GM20431 (cell line): Measurements from ENCODE around the gene CR1L.
"Not testable (repeated sequence)": the region's sequence is repeated elsewhere in the genome, so short reads cannot be mapped to it uniquely, and the experiment has no call there.

Experiments
- in situ Hi-C: fragments of 300-500 bp; cut with MseI, MboI; formaldehyde crosslinking; loops from one replicate; pipeline ENCODE4 v1.15.0; 2020; ENCODE audit warnings: low sequenced_read_pairs; ENCODE audit not compliant: unreplicated experiment

The CR1L gene

DNA sequence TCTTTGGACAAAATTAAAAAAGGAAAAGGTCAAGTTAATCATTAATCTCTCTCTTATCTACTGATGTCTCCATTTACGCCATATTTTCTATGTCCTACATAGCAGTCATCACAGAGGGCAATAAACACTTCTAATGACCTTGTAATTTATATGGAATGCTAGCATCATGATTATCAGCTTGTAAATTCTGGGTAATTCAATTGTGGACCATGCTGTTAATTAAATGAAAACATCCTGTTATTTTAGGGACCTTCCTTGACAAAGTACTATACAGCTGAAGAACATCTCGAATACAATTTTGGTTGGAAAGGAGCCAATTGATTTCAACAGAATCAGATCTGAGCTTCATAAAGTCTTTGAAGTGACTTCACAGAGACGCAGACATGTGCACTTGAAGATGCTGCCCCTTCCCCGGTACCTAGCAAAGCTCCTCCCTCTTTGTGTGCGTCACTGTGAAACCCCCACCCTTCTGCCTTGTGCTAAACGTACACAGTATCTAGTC is 93.3 kb downstream of the CR1L start:
- in situ Hi-C loops, result not testable (repeated sequence)

DNA sequence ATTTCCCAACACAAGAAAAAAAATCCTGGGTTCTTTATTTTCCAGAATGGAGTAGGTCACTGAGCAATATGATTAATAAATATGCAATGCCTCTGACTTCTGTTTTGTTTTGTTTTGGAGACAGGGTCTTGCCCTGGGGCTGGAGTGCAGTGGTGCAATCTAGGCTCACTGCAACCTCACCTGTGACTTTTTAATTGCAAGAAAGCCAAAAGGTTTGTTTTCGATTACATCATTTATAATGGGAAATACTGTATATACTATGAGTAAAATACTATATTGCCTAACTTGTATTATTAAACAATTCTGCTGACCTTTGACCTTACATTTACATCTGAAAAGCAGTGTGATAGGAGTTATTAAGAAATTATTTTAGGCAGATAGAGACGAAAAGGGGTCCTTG is 95.3 kb downstream of the CR1L start:
- in situ Hi-C loops, result no loop called here

DNA sequence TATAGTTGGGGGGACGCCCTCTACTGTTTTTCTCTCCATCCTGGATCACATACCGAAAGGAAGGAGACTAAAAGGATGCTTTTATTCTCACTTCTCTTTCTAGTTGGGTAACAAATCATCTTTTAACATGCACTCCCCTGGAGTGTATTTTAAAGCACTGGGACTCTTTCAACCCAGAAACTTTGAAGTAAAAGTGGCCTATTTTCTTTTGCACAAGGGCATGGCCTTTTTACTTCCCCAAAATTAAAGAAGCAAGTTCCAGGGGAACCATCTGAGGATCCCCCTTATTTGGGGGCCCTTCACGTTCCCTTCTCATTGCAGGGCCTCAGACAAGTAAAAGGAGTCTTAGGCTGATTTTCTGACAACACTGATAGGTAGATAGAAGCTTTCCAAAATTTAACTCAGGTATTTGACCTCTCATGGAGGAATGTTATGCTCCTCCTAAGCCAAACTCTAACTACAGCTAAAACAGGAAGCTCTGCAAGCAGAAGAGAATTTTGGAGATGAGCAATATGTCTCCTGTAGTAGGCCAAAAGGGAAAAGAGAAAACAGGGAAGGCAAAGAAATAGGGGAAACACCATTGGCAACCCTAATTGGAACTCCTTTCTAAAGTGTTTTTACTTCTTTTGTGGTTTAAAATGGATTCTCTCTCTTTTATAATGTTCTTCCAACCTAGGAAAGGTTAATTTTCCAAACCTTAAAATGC is 98.1 kb downstream of the CR1L start:
- in situ Hi-C loops, result no loop called here

DNA sequence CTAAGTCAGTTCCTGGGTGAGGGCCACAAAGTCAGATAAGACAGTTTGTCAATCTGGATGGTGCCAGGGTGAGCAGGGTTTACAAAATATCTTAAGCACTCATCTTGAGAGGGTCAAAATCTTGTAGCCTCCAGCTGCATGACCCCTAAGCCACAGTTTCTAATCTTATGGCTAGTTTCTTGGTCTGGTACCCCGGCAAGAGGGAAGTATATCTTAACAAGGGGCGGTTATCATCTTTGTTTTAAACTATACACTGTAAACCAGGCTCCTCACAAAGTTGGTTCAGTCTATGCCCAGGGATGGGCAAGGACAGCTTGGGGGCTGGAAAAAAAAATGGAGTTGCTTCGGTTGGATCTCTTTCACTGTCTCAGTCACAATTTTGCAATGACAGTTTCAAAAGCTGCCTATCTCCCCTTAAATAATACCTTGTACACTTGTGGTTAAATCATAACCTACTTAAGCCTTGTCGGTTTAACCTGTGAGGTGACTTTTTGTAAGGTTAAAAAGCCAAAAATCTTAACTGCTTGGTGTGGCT is 99.1 kb downstream of the CR1L start:
- in situ Hi-C loops, result no loop called here

DNA sequence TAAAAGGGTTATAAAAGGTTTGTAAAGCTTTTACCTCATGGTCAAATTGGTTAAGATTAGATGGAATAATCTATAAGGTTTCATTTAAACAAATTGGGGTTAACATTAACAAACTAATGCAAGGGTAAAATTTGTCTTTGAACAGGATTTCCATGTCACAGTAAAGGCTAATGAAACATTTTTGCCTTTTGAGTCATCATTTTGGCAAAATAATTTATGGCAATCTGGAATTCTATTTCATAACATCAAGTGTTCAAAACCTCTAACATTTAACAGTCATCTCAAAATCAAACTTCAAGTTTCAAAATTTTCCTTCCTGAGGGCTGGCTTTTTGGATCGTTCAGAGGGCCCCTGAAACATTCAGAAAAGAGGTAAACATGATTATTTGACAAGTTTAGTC is 100.4 kb downstream of the CR1L start:
- in situ Hi-C loops, result no loop called here

DNA sequence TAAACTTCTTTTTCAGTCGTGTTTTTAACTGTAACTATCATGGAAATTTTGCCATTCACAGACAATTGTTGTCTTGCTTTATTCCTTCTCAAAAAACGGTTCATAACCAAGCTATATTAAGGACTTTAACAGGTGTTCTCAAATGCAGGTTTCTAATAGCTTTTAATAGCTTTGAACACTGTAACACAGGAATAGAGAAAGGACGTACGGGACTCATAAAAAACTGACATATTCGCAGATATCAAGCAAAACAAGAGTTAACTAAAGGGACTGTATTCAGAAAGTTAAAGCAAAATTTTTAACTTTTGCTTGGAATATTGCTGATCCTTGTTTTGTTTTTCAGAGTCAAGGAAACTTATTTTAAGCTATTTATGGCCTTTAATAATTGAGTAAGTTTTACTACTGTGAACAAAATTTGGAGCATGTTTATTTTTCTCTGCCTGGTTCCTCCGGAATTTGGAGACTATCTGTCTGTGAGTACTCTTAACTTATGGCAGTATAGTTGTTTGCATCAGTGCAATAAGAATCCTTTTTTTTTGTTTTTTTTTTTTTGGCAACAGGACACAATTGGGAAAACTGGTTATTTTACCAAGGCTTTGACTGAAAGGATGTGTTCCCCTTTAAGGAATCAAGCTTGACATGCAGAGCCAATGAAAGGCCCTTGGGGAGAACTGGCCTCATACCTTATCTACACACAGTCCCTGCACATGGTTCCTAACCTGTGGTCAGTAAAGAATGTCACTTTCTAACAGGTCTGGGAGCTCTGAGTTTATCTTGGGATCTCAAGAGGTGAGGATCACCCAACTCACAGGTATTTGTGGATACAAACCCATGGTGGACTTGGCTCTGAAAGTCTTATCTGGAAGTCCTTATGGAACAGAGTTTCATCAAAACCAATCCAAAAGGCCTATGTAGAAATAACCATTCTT is 101.2 kb downstream of the CR1L start:
- in situ Hi-C loops, result no loop called here

DNA sequence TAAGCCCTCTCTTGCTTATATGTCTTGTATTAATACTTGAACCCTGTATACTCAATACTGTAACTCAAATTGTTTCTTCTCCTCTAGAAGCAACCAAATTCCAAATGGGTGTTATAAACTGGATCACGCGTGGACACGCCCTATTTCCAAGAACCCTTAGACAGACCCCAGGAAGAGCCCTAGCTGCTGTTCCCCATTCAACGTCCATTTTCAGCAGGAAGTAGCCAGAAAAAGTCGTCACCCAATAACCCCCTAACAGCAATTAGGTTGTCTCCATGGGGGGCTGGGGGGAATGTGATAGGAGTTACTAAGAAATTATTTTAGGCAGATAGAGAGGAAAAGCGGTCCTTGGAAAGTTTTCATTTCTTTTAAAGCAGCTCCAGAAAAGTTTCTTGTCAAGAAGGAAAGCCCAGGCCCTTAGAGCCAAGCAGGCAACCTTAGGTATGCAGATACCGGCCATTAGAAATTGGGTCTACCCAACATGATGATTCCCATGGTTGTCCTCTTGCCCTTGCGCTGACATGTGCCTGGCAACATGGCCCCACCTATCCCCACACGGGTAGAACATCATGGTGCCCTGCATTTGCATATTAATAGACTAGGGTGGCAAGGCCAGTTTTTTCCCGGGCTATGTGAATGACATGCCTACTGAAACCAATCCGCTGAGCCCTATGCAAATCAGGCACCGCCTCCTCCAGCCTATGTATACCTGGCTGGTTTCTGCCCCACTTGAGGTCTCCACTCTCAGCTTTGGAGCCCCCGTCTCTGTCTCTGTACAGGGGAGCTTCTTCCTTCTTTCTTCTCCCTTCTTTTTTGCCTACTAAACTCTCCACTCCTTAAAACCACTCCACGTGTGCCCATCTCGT is 102.9 kb downstream of the CR1L start:
- in situ Hi-C loops, result no loop called here

DNA sequence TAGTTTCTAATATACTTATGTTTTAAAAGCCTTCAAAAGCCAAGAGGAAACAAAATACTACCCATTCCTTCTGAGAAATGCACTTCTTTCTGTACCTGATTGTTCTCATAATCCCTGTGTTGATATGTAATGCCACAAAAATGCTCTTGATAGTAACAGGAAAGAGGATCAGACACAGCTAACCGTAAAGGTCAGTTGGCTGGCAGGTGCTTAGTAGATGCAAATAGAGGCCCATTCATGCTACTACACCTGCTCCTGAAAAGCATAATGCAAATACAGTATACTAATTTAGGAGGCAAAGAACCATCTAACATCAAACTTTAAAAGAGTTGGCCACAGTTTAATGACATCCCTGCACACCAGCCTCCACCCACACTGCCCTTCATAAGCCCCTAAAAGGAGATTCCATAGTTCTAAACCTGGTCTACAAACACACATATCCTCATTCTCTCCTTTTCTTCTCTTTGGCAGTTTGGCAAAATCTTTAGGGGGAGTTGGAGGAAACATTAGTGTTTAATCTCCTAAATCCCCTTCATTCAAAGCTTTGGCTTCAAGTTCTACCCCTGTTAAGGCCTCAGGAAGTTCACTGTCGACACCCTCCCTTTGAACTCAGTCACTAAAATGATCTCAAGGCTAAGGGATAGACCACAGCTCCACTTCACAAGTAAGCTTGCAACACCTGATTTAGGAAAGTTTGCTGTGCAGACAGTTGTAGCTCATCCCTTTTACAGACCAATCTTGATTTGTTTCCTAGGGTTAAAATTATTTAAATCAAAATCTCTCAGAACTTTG is 104.0 kb downstream of the CR1L start:
- in situ Hi-C loops, result no loop called here

DNA sequence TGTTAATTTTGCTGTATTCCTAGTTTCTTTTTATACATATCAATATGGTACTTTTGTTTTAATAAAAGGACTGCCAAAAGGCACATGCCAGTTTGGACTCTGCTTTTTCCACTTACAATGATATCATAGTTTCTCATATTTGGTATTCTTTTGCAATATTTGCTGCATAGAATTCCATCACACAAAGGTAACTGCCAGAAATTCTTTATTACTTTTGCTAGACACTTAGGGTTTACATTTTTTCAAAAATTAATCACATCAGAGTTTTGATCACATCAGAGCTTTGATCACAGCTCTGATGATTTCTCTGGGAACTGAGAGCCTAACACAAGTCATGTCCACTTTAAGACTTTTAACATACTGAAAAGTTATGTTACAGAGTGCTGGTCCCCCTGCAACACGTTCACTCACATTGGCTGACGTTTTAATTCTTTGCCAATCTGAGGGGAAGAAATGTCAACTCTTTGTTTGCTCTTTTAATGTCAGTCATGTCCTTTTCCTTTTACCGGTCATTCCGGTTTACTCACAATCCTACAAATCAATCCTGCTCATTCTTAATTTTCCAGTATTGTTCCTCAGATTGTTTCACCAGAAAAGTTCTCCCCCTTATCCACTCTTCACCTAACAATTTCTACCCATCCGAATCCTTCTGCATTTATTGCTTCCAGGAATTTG is 105.8 kb downstream of the CR1L start:
- in situ Hi-C loops, result no loop called here

DNA sequence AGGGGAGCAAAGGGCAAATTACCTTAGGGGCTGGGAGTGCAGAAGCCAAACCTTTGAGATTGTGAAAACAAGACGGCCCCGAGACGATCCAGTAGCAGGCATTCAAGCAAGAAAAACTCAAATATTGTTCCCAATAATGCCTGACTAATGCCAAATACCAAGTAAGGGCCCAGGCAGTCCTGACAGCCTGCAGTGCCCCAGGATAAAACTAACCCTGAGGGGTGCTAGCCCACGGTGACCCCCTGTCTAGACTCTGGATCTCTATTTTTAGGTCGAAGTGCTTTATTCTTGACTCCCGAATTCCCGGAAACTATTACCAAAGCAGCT is 106.5 kb downstream of the CR1L start:
- in situ Hi-C loops, result not testable (repeated sequence)

DNA sequence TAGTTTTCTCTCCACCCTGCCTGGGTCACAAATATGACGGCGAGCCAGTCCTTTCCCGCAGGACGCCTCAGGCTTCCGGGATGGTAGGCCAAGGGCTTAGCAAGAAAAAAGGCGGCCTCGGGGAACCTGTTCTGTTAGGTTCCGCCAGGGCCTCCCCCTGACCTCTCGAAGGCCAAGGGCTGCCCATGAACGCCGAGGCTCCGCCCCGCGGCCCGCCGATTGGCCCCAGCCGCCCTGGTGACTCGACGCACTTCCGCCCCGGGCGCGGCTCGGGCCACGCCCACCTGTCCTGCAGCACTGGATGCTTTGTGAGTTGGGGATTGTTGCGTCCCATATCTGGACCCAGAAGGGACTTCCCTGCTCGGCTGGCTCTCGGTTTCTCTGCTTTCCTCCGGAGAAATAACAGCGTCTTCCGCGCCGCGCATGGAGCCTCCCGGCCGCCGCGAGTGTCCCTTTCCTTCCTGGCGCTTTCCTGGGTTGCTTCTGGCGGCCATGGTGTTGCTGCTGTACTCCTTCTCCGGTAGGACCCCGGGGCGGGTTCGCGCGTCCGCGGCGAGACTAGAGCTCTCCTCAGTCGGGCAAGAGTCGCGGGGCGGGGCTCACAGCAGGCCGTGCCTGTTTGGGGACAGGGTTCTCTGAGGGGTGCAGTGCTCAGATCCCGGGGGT is 107.0 kb downstream of the CR1L start, which contains the start of gene CD46:
Gene CD46, plus strand, starts transcription at position 265 of the 666 bp plus-strand sequence. Its CDS starts 159 bp downstream, at position 424.
- in situ Hi-C loops, result no loop called here

DNA sequence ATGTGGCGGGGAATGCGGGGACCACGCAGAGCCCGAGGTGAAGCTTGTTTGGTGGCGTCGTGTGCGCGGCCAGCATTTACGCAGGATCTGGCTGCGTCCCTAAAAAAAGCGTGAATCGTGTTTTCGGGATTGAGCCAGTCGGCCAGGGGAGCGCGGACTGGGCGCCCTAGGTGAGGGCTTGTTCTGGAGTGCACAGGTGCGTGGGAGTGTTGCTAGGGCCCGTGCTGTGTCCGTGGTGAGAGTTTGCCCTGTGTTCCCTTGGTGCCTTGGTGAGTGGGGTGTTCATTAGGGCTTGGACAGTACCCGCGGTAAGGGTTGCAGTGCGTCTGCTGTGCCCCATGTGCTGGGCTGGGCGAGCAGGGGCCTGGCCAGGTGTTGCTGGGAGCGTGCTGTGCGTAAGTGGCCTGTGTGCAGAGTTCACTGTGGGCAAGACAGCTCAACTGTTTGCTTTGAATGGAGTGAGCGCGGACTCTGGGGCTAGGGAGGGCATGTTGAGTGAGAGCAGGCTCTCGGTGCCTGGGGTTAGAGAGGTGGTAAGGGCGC is 107.6 kb downstream of the CR1L start:
- in situ Hi-C loops, result no loop called here

DNA sequence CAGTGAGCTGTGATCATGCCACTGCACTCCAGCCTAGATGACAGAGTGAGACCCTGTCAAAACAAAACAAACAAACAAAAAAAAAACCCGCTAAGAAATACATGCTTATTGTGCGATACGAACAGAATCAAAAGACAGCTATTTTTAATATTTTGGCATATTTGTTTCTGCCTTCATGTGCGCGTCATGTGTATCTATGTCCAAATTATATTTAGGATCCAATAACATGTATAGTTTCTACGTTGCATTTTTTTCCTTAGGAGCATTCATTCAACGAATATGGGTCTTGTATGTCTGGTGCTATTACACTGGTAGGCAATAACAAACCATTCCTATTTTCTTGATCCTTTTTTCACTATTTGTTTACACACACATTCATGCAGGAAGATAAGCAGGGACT is 108.7 kb downstream of the CR1L start:
- in situ Hi-C loops, result no loop called here

DNA sequence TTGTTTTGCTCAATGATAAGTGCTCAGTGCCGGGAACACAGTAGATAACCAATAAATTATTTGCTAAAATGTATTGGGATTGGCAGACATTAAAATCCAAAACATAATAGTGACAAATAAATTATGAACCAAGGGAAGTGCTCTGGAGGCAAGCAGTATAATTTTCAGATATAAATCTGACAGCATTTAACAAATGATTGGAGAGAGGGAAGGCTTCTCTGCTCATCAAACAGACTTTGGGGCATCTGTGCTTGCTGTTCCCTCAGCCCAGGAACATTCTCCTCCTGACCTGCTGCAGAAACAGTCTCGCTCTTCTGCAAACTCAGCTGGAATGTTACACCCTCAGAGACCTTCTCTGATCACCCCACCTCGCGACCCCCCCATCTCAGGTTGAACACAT is 109.1 kb downstream of the CR1L start:
- in situ Hi-C loops, result no loop called here

DNA sequence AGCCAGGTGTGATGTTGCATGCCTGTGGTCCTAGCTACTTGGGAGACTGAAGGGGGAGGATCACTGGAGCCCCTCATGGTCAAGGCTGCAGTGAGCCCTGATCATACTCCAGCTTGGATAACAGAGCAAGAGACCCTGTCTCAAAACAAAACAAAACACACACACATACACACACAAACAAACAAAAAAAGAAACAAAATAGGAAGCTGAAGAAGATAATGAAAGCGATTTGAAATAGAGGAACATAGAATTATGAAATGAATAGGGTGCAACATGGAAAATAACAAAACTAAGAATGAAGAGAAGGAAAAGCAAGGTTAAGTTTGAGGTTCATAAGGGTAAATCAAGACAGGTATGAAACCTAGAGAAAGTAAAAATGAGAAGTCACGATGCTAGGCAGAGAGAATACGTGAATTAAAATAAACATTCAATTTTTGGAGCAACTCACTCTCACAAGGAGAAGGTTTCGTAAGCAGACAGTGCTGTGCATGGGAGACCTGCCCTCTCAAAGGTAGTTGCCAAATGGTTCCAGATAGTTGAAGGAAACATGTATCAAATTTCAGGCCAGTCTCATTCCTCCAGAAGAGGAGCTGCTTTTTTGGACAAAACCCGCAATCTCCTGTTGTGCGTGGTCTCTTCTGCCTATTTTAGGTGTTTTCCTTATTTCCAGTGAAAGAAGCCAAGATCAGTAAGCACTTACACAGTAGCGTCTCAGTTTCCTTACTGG is 110.2 kb downstream of the CR1L start:
- in situ Hi-C loops, result no loop called here

DNA sequence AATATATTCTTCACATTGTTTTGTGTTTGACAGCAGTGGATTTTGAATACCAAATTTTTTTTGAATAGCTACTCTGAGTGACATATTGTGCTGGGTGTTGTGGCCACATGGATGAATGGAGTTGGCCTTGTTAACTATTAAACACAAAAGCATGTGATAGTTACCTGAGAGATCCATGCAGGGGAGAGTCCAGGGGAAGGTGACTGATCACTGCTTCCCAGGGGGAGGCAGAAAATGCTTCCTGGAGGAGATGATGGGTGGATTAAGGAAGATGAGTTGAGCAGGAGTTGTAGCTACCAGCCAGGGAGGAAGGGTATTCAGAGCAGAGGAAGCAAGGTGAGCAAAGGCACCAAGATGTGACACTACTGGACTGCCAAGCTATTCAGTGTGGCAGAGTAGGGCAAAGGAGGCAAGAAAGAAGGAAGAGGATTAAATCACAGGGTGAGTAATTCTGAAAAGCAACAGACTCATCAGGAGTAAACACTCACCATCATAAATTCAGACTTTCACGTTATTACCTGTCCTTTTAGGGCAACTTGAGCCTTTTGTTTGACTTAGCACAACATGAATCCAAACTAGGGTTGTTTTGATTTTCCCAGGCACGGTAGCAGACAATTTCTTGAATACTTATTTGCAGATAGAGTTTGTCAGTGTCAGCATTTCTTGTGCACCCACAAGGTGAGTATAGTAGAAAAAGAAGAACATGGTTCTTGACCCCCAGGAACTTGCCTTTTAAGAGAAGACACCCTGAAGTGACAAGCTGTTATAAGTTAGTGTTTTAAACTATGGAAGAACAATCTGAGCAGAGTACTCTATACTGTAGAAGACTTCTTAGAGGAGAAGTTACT is 111.1 kb downstream of the CR1L start:
- in situ Hi-C loops, result no loop called here
